GM23338 (cell line): Measurements from ENCODE around the gene CCDC73.

Source experiments
- CREB1 ChIP-seq: fragments of 250-450 bp; sonication (Bioruptor Pico); IDR thresholded peaks from 2 replicates; pipeline ENCODE4 v1.5.0; 2020; ENCODE audit warnings: low read depth, mild to moderate bottlenecking, moderate library complexity
- ZNF331 ChIP-seq: fragments of 250-450 bp; sonication (Bioruptor Pico); IDR thresholded peaks from 2 replicates; pipeline ENCODE4 v1.5.0; 2020; ENCODE audit warnings: low read depth, mild to moderate bottlenecking, moderate library complexity
- TF ChIP-seq, protein P1 (sequence below), 2 experiments: fragments of 200-600 bp in 1 of 2; sonication (generic) in 1 of 2; conservative IDR thresholded peaks; 2 replicates each; pipeline versions ENCODE4 v1.5.1 to v1.6.1; 2016 to 2017; ENCODE audit warnings: antibody characterized with exemption in 2 of 2, low read depth in 2 of 2, mild to moderate bottlenecking in 2 of 2, moderate library complexity in 1 of 2

DNA sequence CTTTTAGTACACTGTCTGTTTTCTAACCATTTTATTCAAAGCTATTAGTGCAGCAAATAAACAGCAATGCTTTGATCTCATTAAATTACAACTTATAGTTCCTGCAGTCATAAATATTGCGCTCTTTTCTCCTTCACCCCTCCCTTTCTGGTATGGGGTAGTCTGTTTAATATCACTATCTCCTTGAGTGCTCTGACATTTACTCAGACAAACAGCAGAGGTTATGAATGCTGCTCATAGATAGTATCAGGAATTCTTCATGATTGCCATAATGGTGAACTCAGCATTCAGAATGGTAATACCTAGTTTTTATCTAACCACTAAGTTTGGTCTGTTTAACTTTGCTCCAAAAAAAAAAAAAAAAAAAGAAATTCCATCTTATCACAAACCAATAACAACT is 123.4 kb downstream of the CCDC73 start:
- TF ChIP-seq, protein P1, sequence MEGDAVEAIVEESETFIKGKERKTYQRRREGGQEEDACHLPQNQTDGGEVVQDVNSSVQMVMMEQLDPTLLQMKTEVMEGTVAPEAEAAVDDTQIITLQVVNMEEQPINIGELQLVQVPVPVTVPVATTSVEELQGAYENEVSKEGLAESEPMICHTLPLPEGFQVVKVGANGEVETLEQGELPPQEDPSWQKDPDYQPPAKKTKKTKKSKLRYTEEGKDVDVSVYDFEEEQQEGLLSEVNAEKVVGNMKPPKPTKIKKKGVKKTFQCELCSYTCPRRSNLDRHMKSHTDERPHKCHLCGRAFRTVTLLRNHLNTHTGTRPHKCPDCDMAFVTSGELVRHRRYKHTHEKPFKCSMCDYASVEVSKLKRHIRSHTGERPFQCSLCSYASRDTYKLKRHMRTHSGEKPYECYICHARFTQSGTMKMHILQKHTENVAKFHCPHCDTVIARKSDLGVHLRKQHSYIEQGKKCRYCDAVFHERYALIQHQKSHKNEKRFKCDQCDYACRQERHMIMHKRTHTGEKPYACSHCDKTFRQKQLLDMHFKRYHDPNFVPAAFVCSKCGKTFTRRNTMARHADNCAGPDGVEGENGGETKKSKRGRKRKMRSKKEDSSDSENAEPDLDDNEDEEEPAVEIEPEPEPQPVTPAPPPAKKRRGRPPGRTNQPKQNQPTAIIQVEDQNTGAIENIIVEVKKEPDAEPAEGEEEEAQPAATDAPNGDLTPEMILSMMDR (conservative IDR thresholded peaks at IDR 0.05; ENCODE audit: low read depth in 2 of 2) = no peak
- TF ChIP-seq ZNF331 (CRISPR knock-in tag) (no peak), CREB1 (CRISPR knock-in tag) (no peak)
